HEK293 (cell line): ENCODE results near the gene DNAJC3.

Source experiments
- CTCF ChIA-PET: fragments of 350-600 bp; formaldehyde crosslinking; extraction: SDS; loops from one replicate; lab custom pipeline; 2021; ENCODE audit warnings: antibody characterized with exemption; lab: Yijun Ruan, JAX
- POLR2A ChIA-PET: fragments of 300-600 bp; formaldehyde crosslinking; extraction: SDS; loops from one replicate; lab custom pipeline; 2020; ENCODE audit warnings: antibody characterized with exemption, inconsistent platforms; lab: Yijun Ruan, JAX
- H3K27ac ChIP-seq: fragments of 200-500 bp; sonication (Bioruptor generic); 2 replicates; pipeline ENCODE4 v1.5.1; 2014; ENCODE audit warnings: low read depth, low read length, control low read depth, inconsistent platforms; ENCODE audit errors: extremely low read depth
- H3K36me3 ChIP-seq, 2 experiments: fragments of 200-500 bp in 1 of 2; sonication (Bioruptor generic) in 1 of 2; 1 replicate in 1 of 2; 2 replicates in 1 of 2; pipeline ENCODE4 v1.5.1; 2014 to 2017; ENCODE audit warnings: inconsistent platforms in 2 of 2, low read length in 2 of 2; ENCODE audit not compliant: control insufficient read depth in 2 of 2, insufficient read depth in 1 of 2
- H3K4me1 ChIP-seq: fragments of 200-500 bp; sonication (Bioruptor generic); 2 replicates; pipeline ENCODE4 v1.5.1; 2014; ENCODE audit warnings: mild to moderate bottlenecking, low read length, inconsistent platforms; ENCODE audit not compliant: control insufficient read depth, insufficient read depth
- H3K4me3 ChIP-seq: 2 replicates; pipeline ENCODE4 v1.5.1; 2011; ENCODE audit warnings: low read depth, mild to moderate bottlenecking, control low read depth, low read length, moderate library complexity
- H3K9me3 ChIP-seq: fragments of 200-500 bp; sonication (Bioruptor generic); 2 replicates; pipeline ENCODE4 v1.5.1; 2014; ENCODE audit warnings: low read depth, low read length, inconsistent platforms; ENCODE audit not compliant: control insufficient read depth, insufficient read depth
- GFI1B ChIP-seq: fragments of 450-650 bp; formaldehyde crosslinking; IDR thresholded peaks from 2 replicates; pipeline ENCODE4 v1.5.1; 2016; ENCODE audit warnings: missing biosample characterization, missing genetic modification characterization
- GLI2 ChIP-seq: fragments of 450-650 bp; formaldehyde crosslinking; IDR thresholded peaks from 2 replicates; pipeline ENCODE4; 2017; ENCODE audit warnings: missing biosample characterization, missing genetic modification characterization, low read depth, borderline replicate concordance
- HOXC10 ChIP-seq: sonication (generic); formaldehyde crosslinking; IDR thresholded peaks from 2 replicates; pipeline ENCODE4 v1.8.1; 2023; ENCODE audit warnings: mild to moderate bottlenecking, missing genetic modification reagents
- KLF10 ChIP-seq: fragments of 450-650 bp; IDR thresholded peaks from 2 replicates; pipeline ENCODE4 v1.5.1; 2018; ENCODE audit warnings: missing biosample characterization, mild to moderate bottlenecking, missing genetic modification characterization
- PRDM1 ChIP-seq: fragments of 450-650 bp; formaldehyde crosslinking; IDR thresholded peaks from 2 replicates; pipeline ENCODE4; 2016; ENCODE audit warnings: missing biosample characterization, missing genetic modification characterization
- SP2 ChIP-seq: fragments of 450-650 bp; formaldehyde crosslinking; IDR thresholded peaks from 2 replicates; pipeline ENCODE4 v1.5.1; 2016; ENCODE audit warnings: missing biosample characterization, missing genetic modification characterization
- TCF7L2 ChIP-seq: IDR thresholded peaks from 2 replicates; pipeline ENCODE4 v1.6.1; 2011; ENCODE audit warnings: low read depth, mild to moderate bottlenecking, inconsistent platforms, low read length, moderate library complexity, borderline replicate concordance
- ZNF157 ChIP-seq: fragments of 450-650 bp; formaldehyde crosslinking; IDR thresholded peaks from 2 replicates; pipeline ENCODE4 v1.5.1; 2016; ENCODE audit warnings: missing biosample characterization, missing genetic modification characterization
- ZNF311 ChIP-seq: fragments of 450-650 bp; formaldehyde crosslinking; IDR thresholded peaks from 2 replicates; pipeline ENCODE4 v1.5.1; 2017; ENCODE audit warnings: missing biosample characterization, missing genetic modification characterization, borderline replicate concordance
- ZNF324 ChIP-seq: fragments of 450-650 bp; formaldehyde crosslinking; IDR thresholded peaks from 2 replicates; pipeline ENCODE4 v1.5.1; 2016; ENCODE audit warnings: missing biosample characterization, missing genetic modification characterization
- ZNF341 ChIP-seq: fragments of 450-650 bp; formaldehyde crosslinking; IDR thresholded peaks from 2 replicates; pipeline ENCODE4; 2016; ENCODE audit warnings: low read depth, missing biosample characterization, missing genetic modification characterization
- ZNF555 ChIP-seq: fragments of 450-650 bp; formaldehyde crosslinking; conservative IDR thresholded peaks from 2 replicates; pipeline ENCODE4 v1.5.1; 2017; ENCODE audit warnings: missing biosample characterization, mild to moderate bottlenecking, missing genetic modification characterization, inconsistent platforms
- ZNF600 ChIP-seq: fragments of 450-650 bp; formaldehyde crosslinking; IDR thresholded peaks from 2 replicates; pipeline ENCODE4 v1.5.1; 2016; ENCODE audit warnings: missing biosample characterization, missing genetic modification characterization
- ZNF621 ChIP-seq: fragments of 450-650 bp; formaldehyde crosslinking; IDR thresholded peaks from 2 replicates; pipeline ENCODE4 v1.5.1; 2017; ENCODE audit warnings: missing biosample characterization, missing genetic modification characterization
- ZNF768 ChIP-seq: fragments of 450-650 bp; formaldehyde crosslinking; IDR thresholded peaks from 2 replicates; pipeline ENCODE4 v1.5.1; 2018; ENCODE audit warnings: missing biosample characterization, mild to moderate bottlenecking, missing genetic modification characterization
- ZNF843 ChIP-seq: fragments of 450-650 bp; formaldehyde crosslinking; IDR thresholded peaks from 2 replicates; pipeline ENCODE4 v1.5.1; 2016; ENCODE audit warnings: missing biosample characterization, missing genetic modification characterization
- ZSCAN23 ChIP-seq: fragments of 450-650 bp; formaldehyde crosslinking; IDR thresholded peaks from 2 replicates; pipeline ENCODE4 v1.5.1; 2016; ENCODE audit warnings: missing biosample characterization, missing genetic modification characterization
- TF ChIP-seq, protein P1 (sequence below): fragments of 450-650 bp; formaldehyde crosslinking; IDR thresholded peaks from 2 replicates; pipeline ENCODE4 v1.5.1; 2016; ENCODE audit warnings: missing biosample characterization, missing genetic modification characterization
- TF ChIP-seq, protein P2 (sequence below): fragments of 450-650 bp; formaldehyde crosslinking; IDR thresholded peaks from 2 replicates; pipeline ENCODE4 v1.5.1; 2016; ENCODE audit warnings: missing biosample characterization, missing genetic modification characterization
- TF ChIP-seq, protein P3 (sequence below): fragments of 450-650 bp; formaldehyde crosslinking; IDR thresholded peaks from 2 replicates; pipeline ENCODE4 v1.5.1; 2017; ENCODE audit warnings: missing biosample characterization, missing genetic modification characterization
- TF ChIP-seq, protein P4 (sequence below): fragments of 450-650 bp; formaldehyde crosslinking; IDR thresholded peaks from 2 replicates; pipeline ENCODE4 v1.5.1; 2017; ENCODE audit warnings: missing biosample characterization, mild to moderate bottlenecking, missing genetic modification characterization, moderate library complexity
- TF ChIP-seq, protein P5 (sequence below): fragments of 450-650 bp; formaldehyde crosslinking; IDR thresholded peaks from 2 replicates; pipeline ENCODE4 v1.5.1; 2016; ENCODE audit warnings: missing biosample characterization, missing genetic modification characterization

The DNAJC3 gene

DNA sequence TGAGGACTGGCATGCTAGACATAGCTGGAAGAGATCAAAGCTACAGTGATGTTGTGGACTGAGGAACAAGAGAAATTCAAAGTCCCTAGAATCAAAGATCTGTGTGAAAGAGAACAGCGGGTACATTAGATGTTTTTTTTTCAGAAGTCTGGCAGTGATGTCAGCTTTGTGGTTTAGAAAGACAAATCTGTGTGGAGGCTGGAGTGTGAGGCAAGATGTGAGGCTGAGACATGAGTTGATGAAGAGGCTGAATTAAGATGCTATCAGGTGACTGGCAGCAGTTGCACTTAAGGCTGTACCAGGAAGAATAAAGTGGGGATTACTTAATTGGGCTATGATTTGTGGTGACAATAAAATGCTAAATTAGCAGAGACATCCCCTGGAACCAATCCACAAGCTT lies 46.5 kb downstream of the DNAJC3 start:
- CTCF ChIA-PET: interaction anchor here (0.9 kb wide), 1 partner anchor 18 kb away, joined by 4 read pairs; no protein-coding TSS in a partner anchor
- POLR2A ChIA-PET: interaction anchor here (1.6 kb wide), 1 partner anchor 47 kb away, joined by 5 read pairs; the partner anchor contains the start of gene DNAJC3

GRCh38 chr13:95724252-95724651 lies 47.3 kb downstream of the DNAJC3 start:
- POLR2A ChIA-PET: interaction anchor here (1.6 kb wide), 1 partner anchor 48 kb away, joined by 5 read pairs; the partner anchor contains the start of gene DNAJC3
- no peaks in the 10 kb centered on the region for H3K9me3 ChIP-seq

More for the DNA sequence above, 46.5 kb downstream of the DNAJC3 start:
- H3K27ac ChIP-seq: no peak overlapping the region
- TF ChIP-seq GFI1B (tag by site-specific recombination) (peak; percentile 70; the same call in 1 of the 2 replicates), ZSCAN23 (tag by site-specific recombination) (no peak)
- no peaks in the 10 kb centered on the region for H3K9me3 ChIP-seq
- H3K4me3 ChIP-seq: no peak overlapping the region
- peaks cover 0 to 4% of the 10 kb centered on the region in 2 experiments; a peak in 1 of 3 replicates for H3K36me3 ChIP-seq
- H3K4me1 ChIP-seq: no peaks in the 10 kb centered on the region

GRCh38 chr13:95726876-95727275 lies 49.9 kb downstream of the DNAJC3 start:
- CTCF ChIA-PET: no interaction called here
- Histone ChIP-seq H3K4me3 (no peak overlapping the region), H3K36me3 (peaks cover 0 to 4% of the 10 kb centered on the region in 2 experiments; a peak in 1 of 3 replicates), H3K9me3 (no peaks in the 10 kb centered on the region), H3K4me1 (no peaks in the 10 kb centered on the region), H3K27ac (no peak overlapping the region)
- POLR2A ChIA-PET: interaction anchor here (0.6 kb wide), 1 partner anchor 1124 kb away, joined by 6 read pairs; no protein-coding TSS in a partner anchor
- TF ChIP-seq TCF7L2 (no peak), ZNF600 (tag by site-specific recombination) (no peak), ZNF768 (tag by site-specific recombination) (no peak), ZNF324 (tag by site-specific recombination) (no peak), ZNF843 (tag by site-specific recombination) (no peak)
- TF ChIP-seq, protein P1, sequence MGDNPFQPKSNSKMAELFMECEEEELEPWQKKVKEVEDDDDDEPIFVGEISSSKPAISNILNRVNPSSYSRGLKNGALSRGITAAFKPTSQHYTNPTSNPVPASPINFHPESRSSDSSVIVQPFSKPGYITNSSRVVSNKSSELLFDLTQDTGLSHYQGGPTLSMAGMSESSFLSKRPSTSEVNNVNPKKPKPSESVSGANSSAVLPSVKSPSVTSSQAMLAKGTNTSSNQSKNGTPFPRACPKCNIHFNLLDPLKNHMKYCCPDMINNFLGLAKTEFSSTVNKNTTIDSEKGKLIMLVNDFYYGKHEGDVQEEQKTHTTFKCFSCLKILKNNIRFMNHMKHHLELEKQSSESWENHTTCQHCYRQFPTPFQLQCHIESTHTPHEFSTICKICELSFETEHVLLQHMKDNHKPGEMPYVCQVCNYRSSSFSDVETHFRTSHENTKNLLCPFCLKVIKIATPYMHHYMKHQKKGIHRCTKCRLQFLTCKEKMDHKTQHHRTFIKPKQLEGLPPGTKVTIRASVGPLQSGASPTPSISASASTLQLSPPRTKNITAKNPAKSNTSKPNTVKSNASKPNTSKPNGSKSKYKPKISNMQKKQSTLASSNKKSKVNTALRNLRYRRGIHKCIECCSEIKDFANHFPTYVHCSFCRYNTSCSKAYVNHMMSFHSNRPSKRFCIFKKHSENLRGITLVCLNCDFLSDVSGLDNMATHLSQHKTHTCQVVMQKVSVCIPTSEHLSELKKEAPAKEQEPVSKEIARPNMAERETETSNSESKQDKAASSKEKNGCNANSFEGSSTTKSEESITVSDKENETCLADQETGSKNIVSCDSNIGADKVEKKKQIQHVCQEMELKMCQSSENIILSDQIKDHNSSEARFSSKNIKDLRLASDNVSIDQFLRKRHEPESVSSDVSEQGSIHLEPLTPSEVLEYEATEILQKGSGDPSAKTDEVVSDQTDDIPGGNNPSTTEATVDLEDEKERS (tag by site-specific recombination): no peak
- TF ChIP-seq, protein P2, sequence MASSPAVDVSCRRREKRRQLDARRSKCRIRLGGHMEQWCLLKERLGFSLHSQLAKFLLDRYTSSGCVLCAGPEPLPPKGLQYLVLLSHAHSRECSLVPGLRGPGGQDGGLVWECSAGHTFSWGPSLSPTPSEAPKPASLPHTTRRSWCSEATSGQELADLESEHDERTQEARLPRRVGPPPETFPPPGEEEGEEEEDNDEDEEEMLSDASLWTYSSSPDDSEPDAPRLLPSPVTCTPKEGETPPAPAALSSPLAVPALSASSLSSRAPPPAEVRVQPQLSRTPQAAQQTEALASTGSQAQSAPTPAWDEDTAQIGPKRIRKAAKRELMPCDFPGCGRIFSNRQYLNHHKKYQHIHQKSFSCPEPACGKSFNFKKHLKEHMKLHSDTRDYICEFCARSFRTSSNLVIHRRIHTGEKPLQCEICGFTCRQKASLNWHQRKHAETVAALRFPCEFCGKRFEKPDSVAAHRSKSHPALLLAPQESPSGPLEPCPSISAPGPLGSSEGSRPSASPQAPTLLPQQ (tag by site-specific recombination): no peak

More at GRCh38 chr13:95724252-95724651, 47.3 kb downstream of the DNAJC3 start:
- H3K4me1 ChIP-seq: no peaks in the 10 kb centered on the region
- H3K4me3 ChIP-seq: no peak overlapping the region
- TF ChIP-seq ZNF311 (tag by site-specific recombination) (no peak), ZNF341 (tag by site-specific recombination) (no peak), ZNF621 (no peak), SP2 (tag by site-specific recombination) (no peak), ZNF555 (tag by site-specific recombination) (no peak), PRDM1 (tag by site-specific recombination) (no peak), HOXC10 (no peak), GLI2 (tag by site-specific recombination) (no peak), ZNF157 (tag by site-specific recombination) (no peak), ZNF768 (tag by site-specific recombination) (no peak), KLF10 (tag by site-specific recombination) (no peak)
- TF ChIP-seq, protein P3, sequence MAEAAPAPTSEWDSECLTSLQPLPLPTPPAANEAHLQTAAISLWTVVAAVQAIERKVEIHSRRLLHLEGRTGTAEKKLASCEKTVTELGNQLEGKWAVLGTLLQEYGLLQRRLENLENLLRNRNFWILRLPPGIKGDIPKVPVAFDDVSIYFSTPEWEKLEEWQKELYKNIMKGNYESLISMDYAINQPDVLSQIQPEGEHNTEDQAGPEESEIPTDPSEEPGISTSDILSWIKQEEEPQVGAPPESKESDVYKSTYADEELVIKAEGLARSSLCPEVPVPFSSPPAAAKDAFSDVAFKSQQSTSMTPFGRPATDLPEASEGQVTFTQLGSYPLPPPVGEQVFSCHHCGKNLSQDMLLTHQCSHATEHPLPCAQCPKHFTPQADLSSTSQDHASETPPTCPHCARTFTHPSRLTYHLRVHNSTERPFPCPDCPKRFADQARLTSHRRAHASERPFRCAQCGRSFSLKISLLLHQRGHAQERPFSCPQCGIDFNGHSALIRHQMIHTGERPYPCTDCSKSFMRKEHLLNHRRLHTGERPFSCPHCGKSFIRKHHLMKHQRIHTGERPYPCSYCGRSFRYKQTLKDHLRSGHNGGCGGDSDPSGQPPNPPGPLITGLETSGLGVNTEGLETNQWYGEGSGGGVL (tag by site-specific recombination): no peak
- TF ChIP-seq, protein P4, sequence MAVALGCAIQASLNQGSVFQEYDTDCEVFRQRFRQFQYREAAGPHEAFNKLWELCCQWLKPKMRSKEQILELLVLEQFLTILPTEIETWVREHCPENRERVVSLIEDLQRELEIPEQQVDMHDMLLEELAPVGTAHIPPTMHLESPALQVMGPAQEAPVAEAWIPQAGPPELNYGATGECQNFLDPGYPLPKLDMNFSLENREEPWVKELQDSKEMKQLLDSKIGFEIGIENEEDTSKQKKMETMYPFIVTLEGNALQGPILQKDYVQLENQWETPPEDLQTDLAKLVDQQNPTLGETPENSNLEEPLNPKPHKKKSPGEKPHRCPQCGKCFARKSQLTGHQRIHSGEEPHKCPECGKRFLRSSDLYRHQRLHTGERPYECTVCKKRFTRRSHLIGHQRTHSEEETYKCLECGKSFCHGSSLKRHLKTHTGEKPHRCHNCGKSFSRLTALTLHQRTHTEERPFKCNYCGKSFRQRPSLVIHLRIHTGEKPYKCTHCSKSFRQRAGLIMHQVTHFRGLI (tag by site-specific recombination): no peak
- TF ChIP-seq, protein P5, sequence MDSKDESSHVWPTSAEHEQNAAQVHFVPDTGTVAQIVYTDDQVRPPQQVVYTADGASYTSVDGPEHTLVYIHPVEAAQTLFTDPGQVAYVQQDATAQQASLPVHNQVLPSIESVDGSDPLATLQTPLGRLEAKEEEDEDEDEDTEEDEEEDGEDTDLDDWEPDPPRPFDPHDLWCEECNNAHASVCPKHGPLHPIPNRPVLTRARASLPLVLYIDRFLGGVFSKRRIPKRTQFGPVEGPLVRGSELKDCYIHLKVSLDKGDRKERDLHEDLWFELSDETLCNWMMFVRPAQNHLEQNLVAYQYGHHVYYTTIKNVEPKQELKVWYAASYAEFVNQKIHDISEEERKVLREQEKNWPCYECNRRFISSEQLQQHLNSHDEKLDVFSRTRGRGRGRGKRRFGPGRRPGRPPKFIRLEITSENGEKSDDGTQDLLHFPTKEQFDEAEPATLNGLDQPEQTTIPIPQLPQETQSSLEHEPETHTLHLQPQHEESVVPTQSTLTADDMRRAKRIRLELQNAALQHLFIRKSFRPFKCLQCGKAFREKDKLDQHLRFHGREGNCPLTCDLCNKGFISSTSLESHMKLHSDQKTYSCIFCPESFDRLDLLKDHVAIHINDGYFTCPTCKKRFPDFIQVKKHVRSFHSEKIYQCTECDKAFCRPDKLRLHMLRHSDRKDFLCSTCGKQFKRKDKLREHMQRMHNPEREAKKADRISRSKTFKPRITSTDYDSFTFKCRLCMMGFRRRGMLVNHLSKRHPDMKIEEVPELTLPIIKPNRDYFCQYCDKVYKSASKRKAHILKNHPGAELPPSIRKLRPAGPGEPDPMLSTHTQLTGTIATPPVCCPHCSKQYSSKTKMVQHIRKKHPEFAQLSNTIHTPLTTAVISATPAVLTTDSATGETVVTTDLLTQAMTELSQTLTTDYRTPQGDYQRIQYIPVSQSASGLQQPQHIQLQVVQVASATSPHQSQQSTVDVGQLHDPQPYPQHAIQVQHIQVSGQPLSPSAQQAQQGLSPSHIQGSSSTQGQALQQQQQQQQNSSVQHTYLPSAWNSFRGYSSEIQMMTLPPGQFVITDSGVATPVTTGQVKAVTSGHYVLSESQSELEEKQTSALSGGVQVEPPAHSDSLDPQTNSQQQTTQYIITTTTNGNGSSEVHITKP: no peak
- no peak overlapping the region for H3K27ac ChIP-seq
- H3K36me3 ChIP-seq: peaks cover 0 to 4% of the 10 kb centered on the region in 2 experiments; a peak in 1 of 3 replicates
- CTCF ChIA-PET: interaction anchor here (0.6 to 0.9 kb wide), 2 partner anchors 19 to 21 kb away, joined by 4 to 5 read pairs; no protein-coding TSS in a partner anchor
